SIG-M5 treated with dmso at 0.1 percent for 504 hours (cell line): ENCODE results near the gene SMARCA5.
"Not testable (repeated sequence)": the region's sequence is repeated elsewhere in the genome, so short reads cannot be mapped to it uniquely, and the experiment has no call there.

ENCODE experiments used
- DNase-seq: peaks from one replicate; lab custom pipeline; 2025; ENCODE audit not compliant: unreplicated experiment; lab: John Stamatoyannopoulos, UW

SMARCA5 gene, protein sequence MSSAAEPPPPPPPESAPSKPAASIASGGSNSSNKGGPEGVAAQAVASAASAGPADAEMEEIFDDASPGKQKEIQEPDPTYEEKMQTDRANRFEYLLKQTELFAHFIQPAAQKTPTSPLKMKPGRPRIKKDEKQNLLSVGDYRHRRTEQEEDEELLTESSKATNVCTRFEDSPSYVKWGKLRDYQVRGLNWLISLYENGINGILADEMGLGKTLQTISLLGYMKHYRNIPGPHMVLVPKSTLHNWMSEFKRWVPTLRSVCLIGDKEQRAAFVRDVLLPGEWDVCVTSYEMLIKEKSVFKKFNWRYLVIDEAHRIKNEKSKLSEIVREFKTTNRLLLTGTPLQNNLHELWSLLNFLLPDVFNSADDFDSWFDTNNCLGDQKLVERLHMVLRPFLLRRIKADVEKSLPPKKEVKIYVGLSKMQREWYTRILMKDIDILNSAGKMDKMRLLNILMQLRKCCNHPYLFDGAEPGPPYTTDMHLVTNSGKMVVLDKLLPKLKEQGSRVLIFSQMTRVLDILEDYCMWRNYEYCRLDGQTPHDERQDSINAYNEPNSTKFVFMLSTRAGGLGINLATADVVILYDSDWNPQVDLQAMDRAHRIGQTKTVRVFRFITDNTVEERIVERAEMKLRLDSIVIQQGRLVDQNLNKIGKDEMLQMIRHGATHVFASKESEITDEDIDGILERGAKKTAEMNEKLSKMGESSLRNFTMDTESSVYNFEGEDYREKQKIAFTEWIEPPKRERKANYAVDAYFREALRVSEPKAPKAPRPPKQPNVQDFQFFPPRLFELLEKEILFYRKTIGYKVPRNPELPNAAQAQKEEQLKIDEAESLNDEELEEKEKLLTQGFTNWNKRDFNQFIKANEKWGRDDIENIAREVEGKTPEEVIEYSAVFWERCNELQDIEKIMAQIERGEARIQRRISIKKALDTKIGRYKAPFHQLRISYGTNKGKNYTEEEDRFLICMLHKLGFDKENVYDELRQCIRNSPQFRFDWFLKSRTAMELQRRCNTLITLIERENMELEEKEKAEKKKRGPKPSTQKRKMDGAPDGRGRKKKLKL

GRCh38 chr4:143513314-143514168, at the start of gene SMARCA5:
SMARCA5 (plus strand) TSS chr4:143513702; CDS start chr4:143513925, 223 bp downstream.
- DNase-seq = peak; percentile 98

DNA sequence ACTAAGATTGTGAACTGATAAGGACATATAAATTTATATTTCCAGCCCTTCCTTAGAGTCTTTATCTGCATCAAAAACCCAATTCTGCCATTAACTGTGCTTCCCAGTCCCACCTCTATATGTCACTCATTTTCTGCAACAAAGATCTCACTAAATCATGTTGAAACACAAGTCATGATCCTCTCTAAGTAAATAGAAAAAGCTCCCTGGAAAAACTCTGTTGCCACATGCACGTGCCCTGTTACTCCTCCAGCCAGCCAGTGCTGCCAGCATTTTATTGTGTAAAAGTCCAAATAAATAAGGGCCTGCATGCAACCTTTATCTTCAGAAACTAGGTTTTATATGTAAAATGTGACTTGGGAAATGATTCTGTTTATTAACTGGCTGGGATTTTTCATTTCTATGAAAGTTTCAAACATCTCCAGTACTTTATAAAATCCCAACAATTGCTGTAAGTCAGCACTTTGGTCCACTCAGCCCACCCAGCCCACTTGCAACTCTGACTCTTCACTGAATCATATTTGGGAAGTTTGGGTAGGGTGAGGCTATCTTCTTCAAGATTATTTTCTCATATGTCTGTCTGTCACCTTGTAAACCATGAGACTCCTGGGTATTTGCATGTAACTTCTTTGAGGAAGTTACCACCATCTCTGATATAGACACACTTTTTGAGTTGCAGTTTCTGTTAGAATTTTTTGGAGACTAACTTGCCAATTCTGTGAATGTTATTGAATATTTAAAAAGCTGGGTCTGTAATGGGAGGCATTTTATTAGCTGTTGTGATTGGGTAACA, 40.0 kb upstream of the SMARCA5 start:
- no peak for DNase-seq

- no peak for DNase-seq
Observed at GRCh38 chr4:143477487-143477886, 36.0 kb upstream of the SMARCA5 start.

DNA sequence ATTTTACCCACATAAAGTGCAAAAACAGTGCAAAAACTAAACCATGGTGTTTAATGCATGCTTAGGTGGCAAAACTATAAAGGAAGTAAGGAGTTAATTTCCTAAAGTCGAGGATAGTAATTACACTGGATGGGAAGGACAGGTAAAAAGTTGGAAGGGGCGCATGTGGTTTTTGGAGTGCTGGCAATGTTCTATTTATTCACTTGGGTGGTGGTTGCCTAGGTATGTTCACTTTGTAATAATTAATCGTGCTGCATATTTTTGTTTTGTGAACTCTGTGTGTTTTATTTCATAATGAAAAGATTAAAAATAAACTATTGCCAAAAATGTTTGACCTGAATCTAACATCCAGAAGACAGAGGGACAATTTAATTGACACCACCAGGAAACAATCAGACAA, 32.1 kb upstream of the SMARCA5 start:
- no peak for DNase-seq

DNA sequence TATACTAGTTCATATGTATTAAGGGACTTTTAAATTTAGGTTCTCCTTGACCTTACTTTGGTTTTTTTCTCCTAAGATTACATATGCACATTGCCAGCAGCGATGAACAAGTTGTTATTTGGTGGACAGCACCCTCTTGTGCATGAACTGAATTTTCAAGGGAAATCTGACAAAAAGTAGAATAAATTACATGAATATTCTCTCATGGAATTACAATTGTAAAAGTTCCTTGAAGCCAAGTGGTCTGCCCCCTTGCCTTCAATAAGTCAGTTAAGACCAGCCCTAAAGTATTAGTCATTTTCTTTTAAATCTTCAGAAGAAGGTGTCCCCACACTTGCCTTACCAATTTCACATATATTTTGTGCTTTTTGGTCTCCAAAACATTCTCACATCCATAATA, 30.7 kb upstream of the SMARCA5 start:
- peak; percentile 17 for DNase-seq

- no peak for DNase-seq
Observed at GRCh38 chr4:143486314-143486713, 27.2 kb upstream of the SMARCA5 start.

DNA sequence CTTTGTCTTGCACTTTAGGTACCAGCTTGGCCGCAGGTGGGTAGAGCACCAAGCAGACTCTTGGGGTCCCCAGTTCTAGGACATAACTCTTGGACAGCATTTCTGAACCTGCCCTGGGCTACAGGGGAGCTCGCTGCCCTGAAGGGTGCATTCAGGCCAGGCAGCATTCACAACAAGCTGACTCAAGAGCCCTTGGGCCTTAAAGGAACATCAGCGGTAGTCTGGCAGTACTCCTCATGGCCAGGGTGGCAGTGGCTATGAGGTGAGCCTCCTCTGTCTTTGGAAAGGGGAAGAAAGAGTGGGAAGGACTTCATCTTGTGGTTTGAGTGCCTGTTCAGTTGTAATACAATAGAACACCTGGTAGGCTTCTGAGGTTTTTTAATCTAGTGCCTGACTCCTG, 24.8 kb upstream of the SMARCA5 start:
- peak; percentile 4 for DNase-seq

- no peak for DNase-seq
Observed at GRCh38 chr4:143489106-143489505, 24.4 kb upstream of the SMARCA5 start.

GRCh38 chr4:143498021-143498420, 15.5 kb upstream of the SMARCA5 start:
- no peak for DNase-seq

DNA sequence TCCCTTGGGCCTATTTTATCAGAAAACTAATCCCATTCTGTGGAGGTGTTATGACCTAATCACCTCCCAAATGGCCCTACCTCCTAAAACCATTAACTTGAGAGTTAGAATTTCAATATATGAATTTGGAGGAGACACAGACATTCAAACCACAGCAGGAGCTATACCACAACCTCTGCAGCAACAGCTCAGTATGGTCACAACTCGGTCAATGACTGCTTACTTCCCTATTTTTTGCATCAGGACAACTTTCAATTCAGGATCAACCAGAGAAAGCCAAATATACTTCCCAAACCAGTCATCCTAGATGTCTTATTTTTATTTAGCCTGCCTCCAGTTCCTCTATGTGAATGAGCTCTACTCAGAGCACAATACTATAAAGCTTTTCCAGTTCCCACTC, 11.3 kb upstream of the SMARCA5 start:
- peak; percentile 55 for DNase-seq

- DNase-seq = no peak
Observed at GRCh38 chr4:143506031-143506430, 7.5 kb upstream of the SMARCA5 start.

- no peak for DNase-seq
Observed at GRCh38 chr4:143511906-143512305, 1.6 kb upstream of the SMARCA5 start.

DNA sequence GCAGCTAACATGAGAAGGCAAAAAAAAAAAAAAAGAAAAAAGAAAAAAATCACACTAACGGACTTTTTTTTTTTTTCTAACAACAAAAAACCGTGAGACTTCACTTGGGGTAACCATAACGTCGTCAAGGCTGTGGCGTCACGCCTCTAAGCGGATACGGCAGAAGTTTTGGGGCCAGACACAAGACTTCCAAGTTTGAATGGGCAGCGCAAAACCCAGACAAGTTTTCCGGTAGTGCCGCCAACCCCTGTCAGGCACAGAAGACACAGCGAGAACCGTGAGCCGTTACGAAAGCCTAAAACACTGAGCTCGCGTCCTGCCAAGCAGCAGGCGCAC, 556 bp upstream of the SMARCA5 start:
- no peak for DNase-seq

GRCh38 chr4:143514169-143514495, 630 bp downstream of the SMARCA5 start:
- no peak for DNase-seq

GRCh38 chr4:143514497-143514896, 995 bp downstream of the SMARCA5 start:
- peak; percentile 24 for DNase-seq

GRCh38 chr4:143514901-143515300, 1.4 kb downstream of the SMARCA5 start:
- no peak for DNase-seq

DNA sequence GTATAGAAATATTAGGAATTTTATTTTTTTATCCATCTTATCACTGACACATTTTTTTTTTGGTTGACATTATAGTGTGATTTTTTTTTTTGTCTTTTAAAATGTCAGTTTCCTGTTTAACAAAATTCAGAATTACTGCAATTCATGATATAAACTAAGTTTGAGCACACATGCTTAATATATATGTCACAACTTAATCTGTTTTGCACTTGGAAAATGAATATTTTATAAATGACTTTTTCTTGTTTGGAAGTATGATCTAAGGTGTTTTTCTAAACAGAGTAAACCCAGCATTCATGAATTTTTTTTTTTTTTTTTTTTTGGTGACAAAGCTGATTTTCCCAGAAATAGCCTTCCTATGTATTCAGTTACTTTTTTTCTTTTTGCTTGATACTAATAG, 2.4 kb downstream of the SMARCA5 start:
- DNase-seq = no peak

GRCh38 chr4:143517764-143518163, 4.3 kb downstream of the SMARCA5 start:
- no peak for DNase-seq

DNA sequence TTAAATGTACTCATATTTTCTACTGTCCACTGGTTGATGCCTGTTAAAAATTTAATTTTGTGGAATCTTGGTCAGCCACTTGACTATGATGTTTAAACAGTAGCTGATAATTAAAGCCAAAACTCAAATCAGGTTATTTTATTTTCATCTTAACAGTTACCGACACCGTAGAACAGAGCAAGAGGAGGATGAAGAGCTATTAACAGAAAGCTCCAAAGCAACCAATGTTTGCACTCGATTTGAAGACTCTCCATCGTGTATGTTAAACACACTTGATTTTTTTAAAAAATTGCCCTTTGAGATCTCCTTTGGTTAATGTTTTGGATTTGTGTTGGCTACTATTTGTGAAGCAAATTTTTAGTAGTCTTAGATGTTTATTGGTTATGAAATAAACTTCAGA, 10.7 kb downstream of the SMARCA5 start:
- no peak for DNase-seq

DNA sequence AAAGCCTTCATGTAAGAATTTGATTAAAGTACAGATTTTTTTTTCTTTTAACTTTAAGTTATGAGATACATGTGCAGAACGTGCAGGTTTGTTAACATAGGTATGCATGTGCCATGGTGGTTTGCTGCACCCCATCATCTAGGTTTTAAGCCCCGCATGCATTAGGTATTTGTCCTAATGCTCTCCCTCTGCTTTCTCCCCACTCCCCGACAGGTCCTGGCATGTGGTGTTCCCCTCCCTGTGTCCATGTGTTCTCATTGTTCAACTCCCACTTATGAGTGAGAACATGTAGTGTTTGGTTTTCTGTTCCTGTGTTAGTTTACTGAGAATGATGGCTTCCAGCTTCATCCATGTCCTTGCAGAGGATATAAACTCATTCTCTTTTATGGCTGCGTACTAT, 14.5 kb downstream of the SMARCA5 start:
- DNase-seq = not testable (repeated sequence)
